Osteoblast (primary cell): ENCODE results near the gene RXRG. TPM values are rescaled to one million over a fixed set of nuclear protein-coding genes. Genes with fewer than 3 reads are reported as not detected.

Experiments
- DNase-seq: peaks from one replicate; pipeline ENCODE4 v3.0.0; 2011; ENCODE audit warnings: low spot score, mixed read lengths; ENCODE audit not compliant: insufficient read length; ENCODE audit errors: missing footprints
- H2AFZ ChIP-seq: 2 replicates; pipeline ENCODE4 v1.6.0; 2011; ENCODE audit warnings: mild to moderate bottlenecking, low read length
- H3K27ac ChIP-seq: 2 replicates; pipeline ENCODE4 v1.5.1; 2011; ENCODE audit warnings: mild to moderate bottlenecking, low read depth, low read length, moderate library complexity
- H3K27me3 ChIP-seq: 2 replicates; pipeline ENCODE4 v1.6.0; 2012; ENCODE audit warnings: mild to moderate bottlenecking, control low read depth, inconsistent platforms, low read length, moderate library complexity; ENCODE audit not compliant: insufficient read depth
- H3K36me3 ChIP-seq: 2 replicates; pipeline ENCODE4 v1.5.1; 2011; ENCODE audit warnings: mild to moderate bottlenecking, low read length, control low read depth, moderate library complexity; ENCODE audit not compliant: insufficient read depth
- H3K4me1 ChIP-seq: 2 replicates; pipeline ENCODE4 v1.5.1; 2011; ENCODE audit warnings: mild to moderate bottlenecking, low read length, control low read depth, moderate library complexity; ENCODE audit not compliant: insufficient read depth
- H3K4me2 ChIP-seq: 2 replicates; pipeline ENCODE4 v1.6.0; 2011; ENCODE audit warnings: mild to moderate bottlenecking, low read length; ENCODE audit not compliant: insufficient read depth
- H3K4me3 ChIP-seq: fragments of 200-600 bp; sonication (generic); 3 replicates; pipeline ENCODE4 v1.5.1; 2012; ENCODE audit warnings: mild to moderate bottlenecking, low read length, inconsistent platforms; ENCODE audit not compliant: insufficient read depth
- H3K79me2 ChIP-seq: 2 replicates; pipeline ENCODE4 v1.6.0; 2012; ENCODE audit warnings: mild to moderate bottlenecking, low read length, control low read depth, inconsistent platforms; ENCODE audit not compliant: insufficient read depth
- H3K9me3 ChIP-seq: 2 replicates; pipeline ENCODE4 v1.5.1; 2011; ENCODE audit warnings: low read depth, low read length, control low read depth
- H4K20me1 ChIP-seq: 2 replicates; pipeline ENCODE4 v1.6.0; 2012; ENCODE audit warnings: mild to moderate bottlenecking, low read length, control low read depth; ENCODE audit not compliant: insufficient read depth
- CTCF ChIP-seq: IDR thresholded peaks from 2 replicates; pipeline ENCODE4 v1.5.1; 2011; ENCODE audit warnings: mild to moderate bottlenecking, low read depth, low read length, moderate library complexity; ENCODE audit errors: extremely low read depth
- total RNA-seq: library from RNA; depleted of rRNA; stranded (reverse); fragments of >200 nt; gene quantifications from 2 replicates; pipeline ENCODE4 v1.2.3, GENCODE V29; 2012

Gene RXRG
- total RNA-seq, 1 donor = not detected

DNA sequence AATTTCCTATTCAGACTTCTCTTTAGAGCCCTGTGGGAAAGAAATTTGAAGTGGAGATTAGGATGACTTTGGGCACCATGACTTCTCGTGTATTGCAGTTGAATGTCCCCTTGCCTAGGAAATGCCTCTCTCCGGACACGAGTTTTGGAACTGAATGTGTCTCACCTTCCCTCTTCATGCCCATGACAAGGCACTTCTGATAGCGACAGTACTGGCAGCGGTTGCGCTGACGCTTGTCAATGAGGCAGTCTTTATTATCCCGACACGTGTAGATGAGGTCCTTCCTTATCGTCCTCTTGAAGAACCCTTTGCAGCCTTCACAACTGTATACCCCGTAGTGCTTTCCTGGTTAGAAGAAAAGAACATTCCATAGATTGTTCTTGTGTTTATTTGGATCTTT lies 28.1 kb downstream of the RXRG start:
- no peaks in the 10 kb centered on the region for H4K20me1 ChIP-seq
- H3K4me1 ChIP-seq = no peaks in the 10 kb centered on the region
- H3K79me2 ChIP-seq = no peaks in the 10 kb centered on the region
- H3K36me3 ChIP-seq = no peaks in the 10 kb centered on the region
- H3K27me3 ChIP-seq = no peaks in the 10 kb centered on the region
- no peak overlapping the region for H3K4me2 ChIP-seq
- H2AFZ ChIP-seq = no peak overlapping the region
- H3K4me3 ChIP-seq = no peak overlapping the region
- no peak overlapping the region for H3K27ac ChIP-seq
- no peaks in the 10 kb centered on the region for H3K9me3 ChIP-seq
- TF ChIP-seq CTCF = no peak
- DNase-seq = no peak

DNA sequence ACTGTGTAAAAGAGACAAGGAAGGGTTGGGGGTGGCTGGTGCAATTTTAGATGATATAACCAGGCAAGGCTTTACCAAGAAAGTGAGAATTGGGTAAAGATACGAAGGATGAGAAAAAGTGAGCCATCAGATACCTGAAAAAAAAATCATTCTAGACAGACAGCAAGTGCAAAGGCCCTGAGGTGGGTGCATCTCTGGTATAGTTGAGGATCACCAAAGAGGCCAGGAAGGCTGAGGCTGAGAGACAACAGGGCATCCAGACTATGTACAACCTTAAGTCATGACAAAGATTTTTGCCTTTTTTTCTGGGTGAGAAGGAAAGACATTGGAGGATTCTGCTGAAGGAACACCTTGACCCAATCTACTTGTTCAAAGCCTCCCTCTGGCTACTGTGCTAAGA lies 29.9 kb downstream of the RXRG start:
- H3K27me3 ChIP-seq = no peaks in the 10 kb centered on the region
- H3K36me3 ChIP-seq = no peaks in the 10 kb centered on the region
- no peak for TF ChIP-seq CTCF
- H3K4me2 ChIP-seq = no peak overlapping the region
- H3K4me3 ChIP-seq = no peak overlapping the region
- DNase-seq = no peak
- H3K4me1 ChIP-seq = no peaks in the 10 kb centered on the region
- no peak overlapping the region for H3K27ac ChIP-seq
- no peaks in the 10 kb centered on the region for H3K9me3 ChIP-seq
- H3K79me2 ChIP-seq = no peaks in the 10 kb centered on the region
- H4K20me1 ChIP-seq = no peaks in the 10 kb centered on the region
- no peak overlapping the region for H2AFZ ChIP-seq

GRCh38 chr1:165414620-165415019 lies 30.3 kb downstream of the RXRG start:
- no peaks in the 10 kb centered on the region for H3K4me1 ChIP-seq
- no peaks in the 10 kb centered on the region for H3K79me2 ChIP-seq
- no peak for DNase-seq
- no peaks in the 10 kb centered on the region for H3K9me3 ChIP-seq
- no peak for TF ChIP-seq CTCF
- no peak overlapping the region for H2AFZ ChIP-seq
- no peaks in the 10 kb centered on the region for H3K27me3 ChIP-seq
- H3K27ac ChIP-seq = no peak overlapping the region
- H3K36me3 ChIP-seq = no peaks in the 10 kb centered on the region
- no peak overlapping the region for H3K4me3 ChIP-seq
- no peaks in the 10 kb centered on the region for H4K20me1 ChIP-seq
- no peak overlapping the region for H3K4me2 ChIP-seq

GRCh38 chr1:165411396-165411795 lies 33.5 kb downstream of the RXRG start:
- Histone ChIP-seq H3K27ac (no peak overlapping the region), H2AFZ (no peak overlapping the region), H3K79me2 (no peaks in the 10 kb centered on the region), H3K36me3 (no peaks in the 10 kb centered on the region), H4K20me1 (no peaks in the 10 kb centered on the region), H3K9me3 (no peaks in the 10 kb centered on the region), H3K4me1 (no peaks in the 10 kb centered on the region), H3K4me2 (no peak overlapping the region), H3K27me3 (no peaks in the 10 kb centered on the region), H3K4me3 (no peak overlapping the region)
- DNase-seq = no peak
- no peak for TF ChIP-seq CTCF
